WTC11 (cell line): ENCODE data around the gene MMP28. TPM values are rescaled to one million over a fixed set of nuclear protein-coding genes. Genes with fewer than 3 reads are reported as not detected.

Experiments used
- ATAC-seq: fragments of 200-7000 bp; cut with Tn5 transposase; 2 replicates; pipeline ENCODE4 v1.10.0; 2021; ENCODE audit warnings: mild to moderate bottlenecking, moderate library complexity
- CTCF ChIA-PET: fragments of 300-600 bp; sonication (Branson Sonifier 250); formaldehyde crosslinking; loops from one replicate; lab custom pipeline; 2021; ENCODE audit warnings: antibody characterized with exemption; lab: Charles Lee
- POLR2A ChIA-PET: fragments of 350-600 bp; sonication (Branson Sonifier 250); formaldehyde crosslinking; loops from one replicate; lab custom pipeline; 2021; ENCODE audit warnings: antibody characterized with exemption; lab: Charles Lee
- DNase-seq: peaks from one replicate; pipeline ENCODE4 v3.0.0; 2021; ENCODE audit warnings: low spot score
- H3K27ac Mint-ChIP-seq: 2 replicates; pipeline ENCODE4 v1.8.0; 2021; ENCODE audit warnings: mixed read lengths
- H3K27me3 Mint-ChIP-seq: 2 replicates; pipeline ENCODE4 v1.8.0; 2021; ENCODE audit warnings: low read depth, mild to moderate bottlenecking, moderate library complexity, mixed read lengths
- H3K36me3 Mint-ChIP-seq: 2 replicates; pipeline ENCODE4 v1.8.0; 2021; ENCODE audit warnings: mixed read lengths
- H3K4me1 Mint-ChIP-seq: 2 replicates; pipeline ENCODE4 v1.8.0; 2022; ENCODE audit warnings: mixed read lengths
- H3K4me3 Mint-ChIP-seq: 2 replicates; pipeline ENCODE4 v1.8.0; 2021; ENCODE audit warnings: mild to moderate bottlenecking, moderate library complexity, mixed read lengths
- H3K9me3 Mint-ChIP-seq: 2 replicates; pipeline ENCODE4 v1.8.0; 2021; ENCODE audit warnings: mixed read lengths
- AFF4 ChIP-seq: sonication (generic); formaldehyde crosslinking; IDR thresholded peaks from 2 replicates; pipeline ENCODE4 v1.8.1; 2023; ENCODE audit warnings: mild to moderate bottlenecking, missing genetic modification reagents, borderline replicate concordance
- ATF6 ChIP-seq: sonication (generic); formaldehyde crosslinking; IDR thresholded peaks from 2 replicates; pipeline ENCODE4 v1.8.1; 2023; ENCODE audit warnings: mild to moderate bottlenecking, missing genetic modification reagents
- CBFB ChIP-seq: sonication (generic); formaldehyde crosslinking; IDR thresholded peaks from 2 replicates; pipeline ENCODE4 v1.8.1; 2022; ENCODE audit warnings: mild to moderate bottlenecking, low read depth, missing genetic modification reagents
- CTCF ChIP-seq: fragments of 200-600 bp; IDR thresholded peaks from 2 replicates; pipeline ENCODE4 v1.8.0; 2022; ENCODE audit warnings: antibody characterized with exemption
- EMX1 ChIP-seq: fragments of 250-450 bp; sonication (Bioruptor Pico); IDR thresholded peaks from 2 replicates; pipeline ENCODE4 v1.8.0; 2021; ENCODE audit warnings: mild to moderate bottlenecking
- IRF1 ChIP-seq: sonication (generic); formaldehyde crosslinking; IDR thresholded peaks from 2 replicates; pipeline ENCODE4 v1.8.0; 2023; ENCODE audit warnings: missing genetic modification reagents
- KAT7 ChIP-seq: sonication (generic); formaldehyde crosslinking; IDR thresholded peaks from 2 replicates; pipeline ENCODE4 v1.8.1; 2023; ENCODE audit warnings: missing genetic modification reagents, mild to moderate bottlenecking, borderline replicate concordance
- RELA ChIP-seq: sonication (generic); formaldehyde crosslinking; IDR thresholded peaks from 2 replicates; pipeline ENCODE4 v1.8.1; 2022; ENCODE audit warnings: missing genetic modification reagents, mild to moderate bottlenecking, borderline replicate concordance
- SMAD3 ChIP-seq: sonication (generic); formaldehyde crosslinking; IDR thresholded peaks from 2 replicates; pipeline ENCODE4 v1.8.0; 2022; ENCODE audit warnings: missing genetic modification reagents, mild to moderate bottlenecking, borderline replicate concordance
- TCF7 ChIP-seq: sonication (generic); formaldehyde crosslinking; IDR thresholded peaks from 2 replicates; pipeline ENCODE4 v1.8.0; 2022; ENCODE audit warnings: mild to moderate bottlenecking, low read depth, missing genetic modification reagents, moderate library complexity
- TEAD1 ChIP-seq: sonication (generic); formaldehyde crosslinking; IDR thresholded peaks from 2 replicates; pipeline ENCODE4 v1.8.0; 2022; ENCODE audit warnings: mild to moderate bottlenecking, missing genetic modification reagents
- USF2 ChIP-seq: sonication (generic); formaldehyde crosslinking; IDR thresholded peaks from 2 replicates; pipeline ENCODE4 v1.8.1; 2023; ENCODE audit warnings: mild to moderate bottlenecking, missing genetic modification reagents, moderate library complexity
- ZMAT4 ChIP-seq: fragments of 250-450 bp; sonication (Bioruptor Pico); IDR thresholded peaks from 2 replicates; pipeline ENCODE4 v1.9.0; 2021; ENCODE audit warnings: mild to moderate bottlenecking
- ZNF423 ChIP-seq: fragments of 250-450 bp; sonication (Bioruptor Pico); IDR thresholded peaks from 2 replicates; pipeline ENCODE4 v2.1.2; 2022; ENCODE audit warnings: mild to moderate bottlenecking, moderate library complexity
- ZSCAN18 ChIP-seq: fragments of 250-450 bp; sonication (Bioruptor Pico); IDR thresholded peaks from 2 replicates; pipeline ENCODE4 v2.1.2; 2022; ENCODE audit warnings: mild to moderate bottlenecking, moderate library complexity
- total RNA-seq: library from RNA; stranded (reverse); gene quantifications from 3 replicates; pipeline ENCODE4 v1.2.3, GENCODE V29; 2021

Gene MMP28
- total RNA-seq, 1 experiment from 2014 or later, result 0.22 TPM

GRCh38 chr17:35786941-35787432, 8.5 kb downstream of the MMP28 start:
- Mint-ChIP-seq H3K36me3 (no peaks in the 10 kb centered on the region), H3K27me3 (peaks cover 7% of the 10 kb centered on the region), H3K9me3 (no peaks in the 10 kb centered on the region), H3K4me3 (no peak overlapping the region), H3K4me1 (no peaks in the 10 kb centered on the region), H3K27ac (no peak overlapping the region)
- DNase-seq, result no peak
- no peak for TF ChIP-seq SMAD3 (CRISPR knock-in tag)
- TF ChIP-seq TCF7 (CRISPR knock-in tag), result no peak
- no peak for TF ChIP-seq USF2
- no peak for TF ChIP-seq RELA
- no peak for TF ChIP-seq ZNF423 (CRISPR knock-in tag)
- no peak for TF ChIP-seq AFF4 (CRISPR knock-in tag)
- TF ChIP-seq EMX1 (CRISPR knock-in tag), result no peak
- TF ChIP-seq KAT7 (CRISPR knock-in tag), result no peak
- no peak for TF ChIP-seq TEAD1 (CRISPR knock-in tag)
- CTCF ChIA-PET, result interaction anchor here (2.5 kb wide), 1 partner anchor 23 kb away, joined by 12 read pairs; no protein-coding TSS in a partner anchor
- ATAC-seq, result no peak
- POLR2A ChIA-PET, result no interaction called here

GRCh38 chr17:35784895-35785294, 10.5 kb downstream of the MMP28 start:
- Mint-ChIP-seq H3K9me3 (no peaks in the 10 kb centered on the region), H3K4me3 (no peak overlapping the region), H3K27ac (no peak overlapping the region)
- CTCF ChIA-PET, result interaction anchor here (0.6 to 2.0 kb wide), 6 partner anchors 18 to 197 kb away, joined by 3 to 8 read pairs (median 4); partner anchors contain the start of gene TAF15
- ATAC-seq, result no peak
- no peak for TF ChIP-seq ATF6 (CRISPR knock-in tag)
- TF ChIP-seq TCF7 (CRISPR knock-in tag), result no peak
- no peak for TF ChIP-seq KAT7 (CRISPR knock-in tag)
- no peak for TF ChIP-seq TEAD1 (CRISPR knock-in tag)
- TF ChIP-seq ZMAT4 (CRISPR knock-in tag), result no peak
- TF ChIP-seq IRF1 (CRISPR knock-in tag), result no peak
- no peak for TF ChIP-seq CBFB (CRISPR knock-in tag)
- TF ChIP-seq CTCF, result no peak
- no peak for TF ChIP-seq ZSCAN18 (CRISPR knock-in tag)
- TF ChIP-seq, all 79 proteins: peak for 0
- POLR2A ChIA-PET, result interaction anchor here (1.5 kb wide), 1 partner anchor 24 kb away, joined by 4 read pairs; the partner anchor contains the start of gene TAF15
- DNase-seq, result no peak
- H3K27me3 Mint-ChIP-seq, result no peaks in the 10 kb centered on the region; the same call in none of the 2 replicates
- no peaks in the 10 kb centered on the region for H3K36me3 Mint-ChIP-seq
- H3K4me1 Mint-ChIP-seq, result no peaks in the 10 kb centered on the region
